GM19438 (cell line): ENCODE results near the gene NLRC3.
A peak's percentile ranks its signal among the peaks of the same experiment; 100 is the strongest.

Experiments
- ATAC-seq: cut with Tn5 transposase; IDR thresholded peaks from one replicate; pipeline ENCODE4 v1.9.1; 2021; ENCODE audit warnings: low read depth; ENCODE audit not compliant: unreplicated experiment

Gene NLRC3

DNA sequence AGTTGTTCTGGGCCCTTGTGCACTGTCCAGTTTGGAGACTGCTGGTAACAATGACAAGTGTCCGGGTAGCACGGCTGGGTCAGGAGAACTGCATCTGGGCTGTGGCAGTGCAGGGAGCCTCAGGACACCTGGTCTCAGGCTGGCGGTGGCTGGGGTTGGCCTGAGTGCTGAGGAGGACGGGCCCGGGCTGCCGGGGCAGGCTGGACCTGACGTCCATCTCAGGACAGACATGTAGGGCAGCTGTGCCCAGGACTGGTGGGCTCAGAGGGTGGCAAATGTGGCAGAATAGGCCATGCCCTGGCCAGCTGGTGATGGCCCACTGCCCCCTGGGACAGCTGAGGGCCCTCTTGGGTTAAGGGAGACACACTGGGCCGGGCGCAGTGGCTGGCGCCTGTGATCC lies 4.2 kb upstream of the NLRC3 start:
- no peak for ATAC-seq

DNA sequence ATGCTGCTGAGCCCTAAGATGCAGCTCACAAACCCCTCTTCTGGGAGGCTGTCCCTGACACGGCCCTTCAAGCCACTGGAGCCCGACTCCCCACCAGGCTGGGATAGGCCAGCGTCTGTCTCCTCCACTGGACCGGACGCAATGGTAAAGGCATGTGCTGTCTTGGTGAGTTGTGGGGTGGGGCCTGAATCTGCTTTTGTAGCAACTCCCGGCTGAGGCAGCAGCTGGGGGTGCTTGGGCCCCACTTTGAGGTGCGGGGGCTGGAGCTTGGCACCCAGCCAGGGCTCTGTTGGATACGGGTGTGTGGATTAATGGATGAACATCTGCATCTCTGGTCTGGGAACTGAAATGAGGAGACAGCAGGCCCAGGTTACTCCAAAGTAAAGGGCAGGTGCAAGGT lies 3.5 kb upstream of the NLRC3 start:
- ATAC-seq = no peak

GRCh38 chr16:3580251-3580651 lies 3.0 kb upstream of the NLRC3 start:
- no peak for ATAC-seq

DNA sequence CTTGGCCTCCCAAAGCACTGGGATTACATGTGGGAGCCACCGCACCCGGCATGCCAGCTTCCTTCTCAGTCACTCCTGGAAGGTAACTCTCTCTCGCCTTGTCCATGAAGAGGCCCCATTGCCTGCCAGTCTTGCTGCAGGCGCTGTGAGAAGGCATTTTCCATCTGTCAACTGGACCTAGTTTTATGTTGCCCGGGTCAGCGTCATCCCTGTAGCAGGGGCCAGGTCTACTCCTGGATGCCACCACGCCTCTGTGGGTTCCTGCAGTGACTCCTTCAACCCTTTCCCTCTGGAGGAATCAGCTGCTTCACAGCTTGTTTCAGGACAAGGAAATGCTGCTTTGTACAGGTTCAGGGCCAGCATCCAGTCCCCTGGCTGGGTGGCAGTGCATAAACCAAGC lies 2.6 kb upstream of the NLRC3 start:
- ATAC-seq = no peak

- peak; percentile 70 for ATAC-seq
Observed at GRCh38 chr16:3578610-3579551, 1.7 kb upstream of the NLRC3 start.

DNA sequence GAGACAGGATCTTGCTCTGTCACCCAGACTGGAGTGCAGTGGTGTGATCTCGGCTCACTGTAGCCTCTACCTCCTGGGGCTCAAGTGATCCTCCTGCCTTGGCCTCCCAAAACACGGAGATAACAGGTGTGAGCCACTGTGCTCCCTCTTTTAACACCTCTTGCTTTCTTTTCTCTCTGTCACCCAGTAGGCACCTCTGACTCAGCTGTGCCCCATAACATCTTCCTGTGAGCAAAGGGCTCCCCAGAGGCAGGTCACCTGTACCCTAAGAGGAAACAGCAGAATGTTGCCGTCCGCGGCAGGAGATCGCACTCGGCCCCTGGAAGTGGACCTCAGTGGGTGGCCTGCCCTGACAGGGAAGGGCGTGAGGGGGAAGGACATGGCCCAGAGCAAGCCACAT lies 918 bp upstream of the NLRC3 start:
- ATAC-seq = no peak

- no peak for ATAC-seq
Observed at GRCh38 chr16:3576211-3576610, 992 bp downstream of the NLRC3 start.

- no peak for ATAC-seq
Observed at GRCh38 chr16:3575491-3575890, 1.7 kb downstream of the NLRC3 start.

- ATAC-seq = no peak
Observed at GRCh38 chr16:3574195-3574594, 3.0 kb downstream of the NLRC3 start.

- ATAC-seq = no peak
Observed at GRCh38 chr16:3573146-3573815, 3.9 kb downstream of the NLRC3 start.

DNA sequence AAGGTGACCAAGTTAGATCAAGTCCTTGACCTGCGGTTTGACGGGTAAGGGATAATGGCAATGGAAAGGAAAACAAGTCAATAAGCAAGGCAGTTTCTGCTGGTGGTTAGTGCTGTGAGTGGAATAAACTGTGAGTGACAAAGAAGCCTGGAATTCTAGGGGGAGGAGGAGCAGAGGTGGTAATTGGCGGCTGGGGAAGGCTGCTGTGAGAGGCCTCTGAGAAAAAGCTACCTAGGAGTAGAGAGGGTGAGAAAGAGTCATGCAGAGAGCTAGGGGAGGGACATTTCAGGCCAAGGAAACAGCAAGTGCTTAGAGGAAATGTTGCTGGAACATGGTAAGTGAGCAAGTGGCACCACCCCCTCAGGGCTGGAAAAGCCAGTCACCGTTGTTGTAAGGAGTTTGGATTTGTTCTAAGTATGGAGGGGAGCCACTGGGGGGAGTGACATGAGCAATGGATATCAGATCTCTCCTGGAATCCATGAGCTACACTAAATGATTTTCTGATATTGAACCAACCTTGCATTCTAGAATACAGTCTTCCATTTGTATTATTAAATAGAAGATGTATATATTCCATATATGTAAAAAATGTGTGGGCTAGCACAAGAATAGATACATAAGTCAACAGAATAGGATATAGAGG lies 6.7 kb downstream of the NLRC3 start:
- ATAC-seq = no peak

GRCh38 chr16:3569851-3570250 lies 7.4 kb downstream of the NLRC3 start:
- ATAC-seq = no peak

DNA sequence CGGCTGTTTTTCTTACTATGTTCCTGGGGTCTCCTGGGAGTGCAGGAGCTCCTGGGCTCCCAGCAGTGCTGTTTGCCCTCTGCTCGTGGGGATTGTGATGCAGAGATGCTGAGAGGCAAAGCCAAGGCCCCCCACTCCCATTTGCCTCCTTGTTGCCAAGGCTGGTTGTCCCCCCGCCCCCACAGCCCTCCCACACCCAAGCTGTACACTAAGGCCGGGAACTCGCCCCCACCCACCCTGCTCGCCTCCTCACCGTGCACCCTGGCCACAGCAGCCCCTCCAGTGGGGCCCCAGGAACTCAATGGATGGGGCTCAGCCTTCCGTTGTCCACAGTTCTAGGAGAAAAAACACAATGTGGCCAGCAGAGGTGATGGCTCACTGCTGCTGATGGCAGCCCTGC lies 10.2 kb downstream of the NLRC3 start:
- ATAC-seq = no peak

DNA sequence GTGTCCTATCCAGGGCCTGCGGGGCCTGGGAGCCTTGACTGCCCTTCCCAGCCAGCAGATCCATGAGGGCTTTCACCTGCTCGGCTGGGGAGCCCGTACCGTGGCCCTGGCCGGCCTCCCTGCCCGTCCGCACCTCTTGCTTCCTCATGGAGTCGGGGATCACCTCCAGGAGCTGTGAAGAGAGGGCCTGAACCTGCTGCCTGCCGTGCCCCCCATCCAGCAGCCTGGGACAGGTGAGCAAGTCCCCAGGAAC lies 12.4 kb downstream of the NLRC3 start:
- ATAC-seq = no peak

DNA sequence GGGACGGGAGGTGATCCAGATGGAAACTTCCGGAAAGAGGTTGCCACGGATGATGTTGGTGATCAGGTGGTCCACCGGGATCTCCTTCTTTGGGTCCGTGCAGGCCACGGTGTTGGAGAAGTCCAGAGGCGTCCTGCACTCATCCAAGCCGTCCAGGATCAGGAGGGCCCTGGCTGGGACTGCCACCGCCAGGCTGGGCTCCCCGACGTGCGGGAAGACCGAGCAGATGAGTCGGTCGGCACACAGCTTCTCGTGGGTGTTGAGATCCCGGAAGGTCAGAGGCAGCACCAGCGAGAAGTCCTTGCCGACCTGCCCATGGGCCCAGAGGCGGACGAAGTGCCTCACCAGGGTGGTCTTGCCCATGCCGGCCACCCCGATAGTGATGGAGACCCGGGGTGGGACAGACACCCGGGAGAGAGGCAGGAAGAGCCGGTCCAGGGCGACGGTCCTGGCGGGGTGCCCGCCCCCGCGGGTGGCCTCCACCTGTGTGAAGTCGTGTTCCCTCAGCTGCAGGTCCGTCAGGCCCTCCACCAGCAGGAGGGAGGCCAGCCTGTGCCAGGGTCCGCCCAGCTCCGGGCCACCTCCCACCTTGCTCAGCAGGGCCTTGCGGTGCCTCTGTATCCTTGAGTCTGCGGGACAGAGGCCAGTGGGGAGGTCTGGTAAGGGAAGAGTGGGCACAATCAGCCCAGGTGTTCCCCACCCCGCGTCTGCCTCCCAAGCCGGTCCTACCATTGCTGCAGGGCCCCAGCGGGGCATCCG lies 12.9 kb downstream of the NLRC3 start:
- ATAC-seq = no peak

- no peak for ATAC-seq
Observed at GRCh38 chr16:3562914-3563480, 14.2 kb downstream of the NLRC3 start.

DNA sequence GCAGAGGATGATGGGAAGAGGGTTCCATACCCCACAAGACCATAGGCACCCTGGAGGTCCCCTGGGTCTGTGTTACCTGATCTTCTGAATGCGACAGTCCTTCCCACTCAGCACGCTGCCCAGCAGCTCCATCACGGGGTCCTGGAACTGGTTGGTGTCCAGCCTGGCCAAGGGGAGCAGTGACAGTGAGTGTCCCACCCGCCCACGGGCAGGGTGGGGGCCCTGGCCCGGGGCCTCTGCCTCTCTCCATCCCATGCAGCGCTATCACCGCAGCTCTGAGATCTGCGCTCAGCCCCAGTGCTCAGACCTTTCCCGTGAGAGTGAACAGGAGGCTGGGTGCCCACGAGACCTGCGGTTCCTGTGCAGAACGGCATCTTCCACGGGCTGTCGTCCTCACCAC lies 15.6 kb downstream of the NLRC3 start:
- no peak for ATAC-seq

- ATAC-seq = no peak
Observed at GRCh38 chr16:3554351-3554928, 22.8 kb downstream of the NLRC3 start.

- no peak for ATAC-seq
Observed at GRCh38 chr16:3553138-3553923, 23.9 kb downstream of the NLRC3 start.
